ENCODE results near the gene SYT11. TPM values are rescaled to one million over a fixed set of nuclear protein-coding genes. Genes with fewer than 3 reads are reported as not detected.

SYT11 gene
- total RNA-seq, 2 donors from 2014 or later = 30.6 to 35.3 TPM

GRCh38 chr1:155847823-155848529 lies 11.4 kb upstream of the SYT11 start:
- Mint-ChIP-seq H3K4me3 (peak overlapping the region; percentile 57 to 61), H3K9me3 (no peaks in the 10 kb centered on the region), H3K27ac (peak overlapping the region; percentile 68), H3K4me1 (ENCODE audit: low read depth) (peaks cover 68% of the 10 kb centered on the region), H3K27me3 (ENCODE audit: low read depth) (no peaks in the 10 kb centered on the region), H3K36me3 (ENCODE audit: insufficient read depth in 2 of 2) (peaks cover 23 to 39% of the 10 kb centered on the region in 2 donors)
- peak in 1 of 2 donors; percentile 8 for DNase-seq
- peak; percentile 89 to 90 for ATAC-seq (replicated peaks in 1 of 2)

GRCh38 chr1:155850345-155850744 lies 9.0 kb upstream of the SYT11 start:
- Mint-ChIP-seq H3K36me3 (ENCODE audit: insufficient read depth in 2 of 2) (peaks cover 19 to 38% of the 10 kb centered on the region in 2 donors), H3K4me1 (ENCODE audit: low read depth) (peaks cover 66% of the 10 kb centered on the region), H3K27ac (peak overlapping the region; percentile 3), H3K4me3 (peak overlapping the region; percentile 18 to 37), H3K27me3 (ENCODE audit: low read depth) (no peaks in the 10 kb centered on the region), H3K9me3 (no peaks in the 10 kb centered on the region)
- ATAC-seq (replicated peaks in 1 of 2) (no peak), DNase-seq (no peak)

GRCh38 chr1:155856257-155856974 lies 3.0 kb upstream of the SYT11 start:
- Mint-ChIP-seq H3K27ac (peak overlapping the region; percentile 98), H3K4me3 (peak overlapping the region; percentile 91 to 100), H3K36me3 (ENCODE audit: insufficient read depth in 2 of 2) (peaks cover 4 to 23% of the 10 kb centered on the region in 2 donors), H3K9me3 (no peaks in the 10 kb centered on the region), H3K27me3 (ENCODE audit: low read depth) (peaks cover 7% of the 10 kb centered on the region), H3K4me1 (ENCODE audit: low read depth) (peaks cover 85% of the 10 kb centered on the region)
- ATAC-seq (replicated peaks in 1 of 2) (no peak), DNase-seq (no peak)

GRCh38 chr1:155856975-155857930 lies 2.1 kb upstream of the SYT11 start, which contains the start of gene GON4L:
Gene GON4L, minus strand, starts transcription at chr1:155857214. Its CDS starts 3,434 bp downstream, at chr1:155853780.
- peaks cover 7% of the 10 kb centered on the region for H3K27me3 Mint-ChIP-seq (ENCODE audit: low read depth)
- DNase-seq = peak; percentile 90 to 92

GRCh38 chr1:155858800-155859233 lies 550 bp upstream of the SYT11 start:
- Mint-ChIP-seq H3K9me3 (no peaks in the 10 kb centered on the region), H3K27ac (peak overlapping the region; percentile 63), H3K4me1 (ENCODE audit: low read depth) (peaks cover 62% of the 10 kb centered on the region), H3K4me3 (peak overlapping the region; percentile 91 to 100), H3K36me3 (ENCODE audit: insufficient read depth in 2 of 2) (peaks cover 0 to 13% of the 10 kb centered on the region in 2 donors), H3K27me3 (ENCODE audit: low read depth) (peaks cover 12% of the 10 kb centered on the region)
- DNase-seq (peak; percentile 45 to 48), ATAC-seq (replicated peaks in 1 of 2) (peak; percentile 16 to 20)

More at GRCh38 chr1:155856975-155857930, 2.1 kb upstream of the SYT11 start, which contains the start of gene GON4L:
- ATAC-seq (replicated peaks in 1 of 2) = peak; percentile 64 to 65
- Mint-ChIP-seq H3K27ac (peak within 1 kb of the TSS; percentile 98), H3K9me3 (no peaks in the 10 kb centered on the region), H3K4me3 (peak within 1 kb of the TSS; percentile 91 to 100), H3K4me1 (ENCODE audit: low read depth) (peaks cover 76% of the 10 kb centered on the region), H3K36me3 (ENCODE audit: insufficient read depth in 2 of 2) (peaks cover 2 to 16% of the 10 kb centered on the region in 2 donors)

GRCh38 chr1:155859881-155860871 lies 809 bp downstream of the SYT11 start:
- Mint-ChIP-seq H3K27me3 (ENCODE audit: low read depth) (peaks cover 12% of the 10 kb centered on the region), H3K4me1 (ENCODE audit: low read depth) (peaks cover 57% of the 10 kb centered on the region), H3K27ac (peak overlapping the region; percentile 63), H3K36me3 (ENCODE audit: insufficient read depth in 2 of 2) (peaks cover 0 to 12% of the 10 kb centered on the region in 2 donors), H3K9me3 (no peaks in the 10 kb centered on the region), H3K4me3 (peak overlapping the region; percentile 91 to 100)
- DNase-seq = peak; percentile 78 to 85
- peak; percentile 59 to 61 for ATAC-seq (replicated peaks in 1 of 2)

GRCh38 chr1:155860970-155861510 lies 1.7 kb downstream of the SYT11 start:
- peak overlapping the region; percentile 91 to 100 for H3K4me3 Mint-ChIP-seq
- H3K27me3 Mint-ChIP-seq (ENCODE audit: low read depth) = peaks cover 12% of the 10 kb centered on the region
- H3K27ac Mint-ChIP-seq = peak overlapping the region; percentile 63
- ATAC-seq (replicated peaks in 1 of 2) (no peak), DNase-seq (no peak)
- H3K36me3 Mint-ChIP-seq (ENCODE audit: insufficient read depth in 2 of 2) = peaks cover 0 to 10% of the 10 kb centered on the region in 2 donors
- H3K9me3 Mint-ChIP-seq = no peaks in the 10 kb centered on the region
- H3K4me1 Mint-ChIP-seq (ENCODE audit: low read depth) = peaks cover 49% of the 10 kb centered on the region

GRCh38 chr1:155861896-155862295 lies 2.5 kb downstream of the SYT11 start:
- Mint-ChIP-seq H3K27ac (peak overlapping the region; percentile 32), H3K27me3 (ENCODE audit: low read depth) (peaks cover 12% of the 10 kb centered on the region), H3K4me1 (ENCODE audit: low read depth) (peaks cover 40% of the 10 kb centered on the region), H3K4me3 (no peak overlapping the region), H3K9me3 (no peaks in the 10 kb centered on the region), H3K36me3 (ENCODE audit: insufficient read depth in 2 of 2) (peaks cover 0 to 9% of the 10 kb centered on the region in 2 donors)
- DNase-seq (no peak), ATAC-seq (replicated peaks in 1 of 2) (no peak)

- no peak for ATAC-seq (replicated peaks in 1 of 2)
- Mint-ChIP-seq H3K27me3 (ENCODE audit: low read depth) (peaks cover 12% of the 10 kb centered on the region), H3K27ac (no peak overlapping the region), H3K4me3 (no peak overlapping the region), H3K36me3 (ENCODE audit: insufficient read depth in 2 of 2) (peaks cover 0 to 9% of the 10 kb centered on the region in 2 donors), H3K4me1 (ENCODE audit: low read depth) (peaks cover 15% of the 10 kb centered on the region), H3K9me3 (no peaks in the 10 kb centered on the region)
- no peak for DNase-seq
Measured at GRCh38 chr1:155864393-155864792, 5.0 kb downstream of the SYT11 start.

- Mint-ChIP-seq H3K27ac (no peak overlapping the region), H3K9me3 (no peaks in the 10 kb centered on the region), H3K36me3 (ENCODE audit: insufficient read depth in 2 of 2) (peaks cover 0 to 6% of the 10 kb centered on the region in 2 donors), H3K27me3 (ENCODE audit: low read depth) (peaks cover under 1% of the 10 kb centered on the region), H3K4me3 (no peak overlapping the region), H3K4me1 (ENCODE audit: low read depth) (no peaks in the 10 kb centered on the region)
- DNase-seq (no peak), ATAC-seq (replicated peaks in 1 of 2) (no peak)
Measured at GRCh38 chr1:155867766-155868165, 8.4 kb downstream of the SYT11 start.

- Mint-ChIP-seq H3K4me3 (no peak overlapping the region), H3K4me1 (ENCODE audit: low read depth) (no peaks in the 10 kb centered on the region), H3K36me3 (ENCODE audit: insufficient read depth in 2 of 2) (peaks cover 0 to 6% of the 10 kb centered on the region in 2 donors), H3K27me3 (ENCODE audit: low read depth) (no peaks in the 10 kb centered on the region), H3K9me3 (no peaks in the 10 kb centered on the region), H3K27ac (no peak overlapping the region)
- DNase-seq = no peak
- ATAC-seq (replicated peaks in 1 of 2) = no peak
Measured at GRCh38 chr1:155871390-155871789, 12.0 kb downstream of the SYT11 start.

Data from activated T-cell treated with anti-CD3 and anti-CD28 coated beads, Interleukin-2, amount 50 U/mL, for 72 hours (primary cell).